ENCODE data around the gene PCDHGA10. TPM values are rescaled to one million over a fixed set of nuclear protein-coding genes. Genes with fewer than 3 reads are reported as not detected.

Gene PCDHGA10
- total and polyA plus RNA-seq, 9 of the 15 experiments (the other 6 are each of a cell fraction or from before 2014, with no cell fraction given): 0.01 to 0.11 (median 0.05) TPM

DNA sequence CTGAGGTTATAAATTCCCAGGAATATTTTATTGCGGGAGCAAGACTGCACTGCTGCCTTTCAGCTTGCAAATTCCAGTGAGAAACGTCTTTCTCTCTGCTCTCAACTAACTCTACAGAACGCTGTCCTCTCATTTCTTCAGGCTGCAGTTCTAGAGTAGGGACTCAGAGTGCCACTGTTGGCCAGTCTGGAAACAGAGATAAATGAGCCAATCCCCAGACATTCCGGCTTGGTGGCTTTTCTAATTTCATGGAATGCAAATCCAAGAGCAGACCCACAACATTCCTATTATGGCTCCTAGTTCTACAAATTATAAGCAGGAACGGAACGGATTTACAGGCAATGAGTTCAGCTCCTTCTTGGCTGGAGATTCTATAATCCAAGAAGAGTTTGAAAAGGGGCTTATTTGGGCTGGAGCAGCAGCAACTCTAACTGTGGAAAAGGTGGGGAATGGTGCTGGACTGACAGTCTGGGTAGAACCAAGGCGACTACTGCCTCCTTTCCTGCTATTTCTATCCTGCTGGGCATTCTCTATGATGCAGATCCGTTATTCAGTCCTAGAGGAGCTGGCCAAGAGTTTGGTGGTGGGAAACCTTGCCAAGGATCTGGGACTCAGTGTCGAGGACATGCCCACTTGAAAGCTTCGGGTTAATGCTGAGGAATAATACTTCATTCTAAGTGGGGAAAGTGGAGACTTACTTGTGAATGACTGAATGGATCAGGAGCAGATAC, 26.8 kb downstream of the PCDHGA10 start:
- Histone ChIP-seq H3K27me3 (ENCODE audit: control insufficient read depth in 2 of 2, insufficient read depth in 2 of 2, low read length in 2 of 2) (peaks cover 0 to 16% of the 10 kb centered on the region in 2 experiments; a peak in 2 of 5 replicates), H3K4me1 (replicated peaks in 1 of 2; ENCODE audit: control insufficient read depth in 2 of 2, insufficient read depth in 2 of 2, low read length in 2 of 2) (peaks cover 0 to 6% of the 10 kb centered on the region in 2 experiments; a peak in 1 of 5 replicates), H3K4me3 (no peak overlapping the region), H3K9ac (ENCODE audit: insufficient read depth in 1 of 2, low read depth in 2 of 2, low read length in 2 of 2) (no peak overlapping the region), H4K20me1 (replicated peaks; ENCODE audit: control insufficient read depth, insufficient read depth, low read length) (no peaks in the 10 kb centered on the region), H3K9me3 (replicated peaks; ENCODE audit: control insufficient read depth, insufficient read depth, low read depth, low read length) (no peaks in the 10 kb centered on the region), H3K27ac (ENCODE audit: extremely low read depth, low read depth, low read length) (no peak overlapping the region), H3K9me1 (ENCODE audit: control insufficient read depth, insufficient read depth, low read length) (no peaks in the 10 kb centered on the region), H2AFZ (ENCODE audit: low read depth, low read length) (no peak overlapping the region), H3K4me2 (ENCODE audit: insufficient read depth, low read length) (no peak overlapping the region), H3K79me2 (ENCODE audit: control insufficient read depth, insufficient read depth, low read length) (no peaks in the 10 kb centered on the region), H3K36me3 (ENCODE audit: control insufficient read depth, insufficient read depth, low read length) (no peaks in the 10 kb centered on the region)
- DNase-seq (ENCODE audit: extremely low read depth in 1 of 4, low spot score in 3 of 4): no peak
- no peak for ATAC-seq
- intact Hi-C loops (cut with micrococcal nuclease) (no loop called here), in situ Hi-C loops (cut with MboI) (no loop called here)
- 0% methylated on average over 10 of the region's 10 CpGs for WGBS (ENCODE audit: insufficient coverage, low coverage, missing lambda C conversion rate)
- no peak for FAIRE-seq
- ChIA-PET CTCF (ENCODE audit: low intra/inter-chr PET ratio) (no interaction called here), POLR2A (interaction anchor here (0.6 to 1.6 kb wide), 3 partner anchors 60 to 112 kb away, joined by 3 to 4 read pairs (median 3); partner anchors contain the start of gene PCDHGB3)
- BruUV-seq (replicated peaks): no TSS peak
- TF ChIP-seq, protein P1, sequence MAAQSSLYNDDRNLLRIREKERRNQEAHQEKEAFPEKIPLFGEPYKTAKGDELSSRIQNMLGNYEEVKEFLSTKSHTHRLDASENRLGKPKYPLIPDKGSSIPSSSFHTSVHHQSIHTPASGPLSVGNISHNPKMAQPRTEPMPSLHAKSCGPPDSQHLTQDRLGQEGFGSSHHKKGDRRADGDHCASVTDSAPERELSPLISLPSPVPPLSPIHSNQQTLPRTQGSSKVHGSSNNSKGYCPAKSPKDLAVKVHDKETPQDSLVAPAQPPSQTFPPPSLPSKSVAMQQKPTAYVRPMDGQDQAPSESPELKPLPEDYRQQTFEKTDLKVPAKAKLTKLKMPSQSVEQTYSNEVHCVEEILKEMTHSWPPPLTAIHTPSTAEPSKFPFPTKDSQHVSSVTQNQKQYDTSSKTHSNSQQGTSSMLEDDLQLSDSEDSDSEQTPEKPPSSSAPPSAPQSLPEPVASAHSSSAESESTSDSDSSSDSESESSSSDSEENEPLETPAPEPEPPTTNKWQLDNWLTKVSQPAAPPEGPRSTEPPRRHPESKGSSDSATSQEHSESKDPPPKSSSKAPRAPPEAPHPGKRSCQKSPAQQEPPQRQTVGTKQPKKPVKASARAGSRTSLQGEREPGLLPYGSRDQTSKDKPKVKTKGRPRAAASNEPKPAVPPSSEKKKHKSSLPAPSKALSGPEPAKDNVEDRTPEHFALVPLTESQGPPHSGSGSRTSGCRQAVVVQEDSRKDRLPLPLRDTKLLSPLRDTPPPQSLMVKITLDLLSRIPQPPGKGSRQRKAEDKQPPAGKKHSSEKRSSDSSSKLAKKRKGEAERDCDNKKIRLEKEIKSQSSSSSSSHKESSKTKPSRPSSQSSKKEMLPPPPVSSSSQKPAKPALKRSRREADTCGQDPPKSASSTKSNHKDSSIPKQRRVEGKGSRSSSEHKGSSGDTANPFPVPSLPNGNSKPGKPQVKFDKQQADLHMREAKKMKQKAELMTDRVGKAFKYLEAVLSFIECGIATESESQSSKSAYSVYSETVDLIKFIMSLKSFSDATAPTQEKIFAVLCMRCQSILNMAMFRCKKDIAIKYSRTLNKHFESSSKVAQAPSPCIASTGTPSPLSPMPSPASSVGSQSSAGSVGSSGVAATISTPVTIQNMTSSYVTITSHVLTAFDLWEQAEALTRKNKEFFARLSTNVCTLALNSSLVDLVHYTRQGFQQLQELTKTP (IDR thresholded peaks at IDR 0.05; ENCODE audit: low read depth in 1 of 2, partially characterized antibody in 2 of 2): no peak
- no peak for TF ChIP-seq ZNF589 (CRISPR knock-in tag; IDR thresholded peaks at IDR 0.05; ENCODE audit: low read depth)
- TF ChIP-seq, protein P2, sequence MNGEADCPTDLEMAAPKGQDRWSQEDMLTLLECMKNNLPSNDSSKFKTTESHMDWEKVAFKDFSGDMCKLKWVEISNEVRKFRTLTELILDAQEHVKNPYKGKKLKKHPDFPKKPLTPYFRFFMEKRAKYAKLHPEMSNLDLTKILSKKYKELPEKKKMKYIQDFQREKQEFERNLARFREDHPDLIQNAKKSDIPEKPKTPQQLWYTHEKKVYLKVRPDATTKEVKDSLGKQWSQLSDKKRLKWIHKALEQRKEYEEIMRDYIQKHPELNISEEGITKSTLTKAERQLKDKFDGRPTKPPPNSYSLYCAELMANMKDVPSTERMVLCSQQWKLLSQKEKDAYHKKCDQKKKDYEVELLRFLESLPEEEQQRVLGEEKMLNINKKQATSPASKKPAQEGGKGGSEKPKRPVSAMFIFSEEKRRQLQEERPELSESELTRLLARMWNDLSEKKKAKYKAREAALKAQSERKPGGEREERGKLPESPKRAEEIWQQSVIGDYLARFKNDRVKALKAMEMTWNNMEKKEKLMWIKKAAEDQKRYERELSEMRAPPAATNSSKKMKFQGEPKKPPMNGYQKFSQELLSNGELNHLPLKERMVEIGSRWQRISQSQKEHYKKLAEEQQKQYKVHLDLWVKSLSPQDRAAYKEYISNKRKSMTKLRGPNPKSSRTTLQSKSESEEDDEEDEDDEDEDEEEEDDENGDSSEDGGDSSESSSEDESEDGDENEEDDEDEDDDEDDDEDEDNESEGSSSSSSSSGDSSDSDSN (IDR thresholded peaks at IDR 0.05; ENCODE audit: borderline replicate concordance in 1 of 2, low read depth in 2 of 2, low read length in 2 of 2): no peak
- no peak for TF ChIP-seq ZNF41 (CRISPR knock-in tag; conservative IDR thresholded peaks at IDR 0.05)
- no peak for TF ChIP-seq ZBED1 (IDR thresholded peaks at IDR 0.05)
- TF ChIP-seq HSF4 (CRISPR knock-in tag; IDR thresholded peaks at IDR 0.05; ENCODE audit: borderline replicate concordance): no peak
- TF ChIP-seq ATF1 (CRISPR knock-in tag; IDR thresholded peaks at IDR 0.05): no peak
- TF ChIP-seq ATF1 (tag; IDR thresholded peaks at IDR 0.05): no peak
- no peak for TF ChIP-seq PHB2 (IDR thresholded peaks at IDR 0.05; ENCODE audit: low read depth)
